Endothelial cell (in vitro differentiated cells): Measurements from ENCODE around the gene MARCO. TPM values are rescaled to one million over a fixed set of nuclear protein-coding genes. Genes with fewer than 3 reads are reported as not detected.

ENCODE experiments used
- DNase-seq: peaks from one replicate; pipeline ENCODE4 v3.0.0; 2021; ENCODE audit warnings: low spot score
- H3K27ac Mint-ChIP-seq: one replicate; pipeline ENCODE4 v1.8.0; 2021; ENCODE audit warnings: mixed read lengths, inconsistent platforms; ENCODE audit not compliant: unreplicated experiment
- H3K27me3 Mint-ChIP-seq: one replicate; pipeline ENCODE4 v1.8.0; 2021; ENCODE audit warnings: mild to moderate bottlenecking, moderate library complexity, mixed read lengths, inconsistent platforms; ENCODE audit not compliant: unreplicated experiment
- H3K36me3 Mint-ChIP-seq: one replicate; pipeline ENCODE4 v1.8.0; 2021; ENCODE audit warnings: mild to moderate bottlenecking, low read depth, mixed read lengths, inconsistent platforms; ENCODE audit not compliant: unreplicated experiment
- H3K4me1 Mint-ChIP-seq: one replicate; pipeline ENCODE4 v1.8.0; 2021; ENCODE audit warnings: mild to moderate bottlenecking, mixed read lengths, inconsistent platforms; ENCODE audit not compliant: unreplicated experiment
- H3K4me3 Mint-ChIP-seq: one replicate; pipeline ENCODE4 v1.8.0; 2021; ENCODE audit warnings: mild to moderate bottlenecking, mixed read lengths, inconsistent platforms; ENCODE audit not compliant: unreplicated experiment
- H3K9me3 Mint-ChIP-seq: one replicate; pipeline ENCODE4 v1.8.0; 2021; ENCODE audit warnings: mixed read lengths, inconsistent platforms; ENCODE audit not compliant: unreplicated experiment
- total RNA-seq: library from RNA; stranded (reverse); fragmentation: NEBNext Ultra II Directional; extraction: Animal tissue kit (Norgen Biotek cat#: 25700); gene quantifications from one replicate; pipeline ENCODE4 v1.2.1, GENCODE V29; 2021; ENCODE audit not compliant: unreplicated experiment
- TF ChIP-seq, protein P1 (sequence below): fragments of 200-600 bp; sonication (generic); IDR thresholded peaks from one replicate; pipeline ENCODE4 v1.5.0; 2021; ENCODE audit warnings: antibody characterized with exemption; ENCODE audit not compliant: unreplicated experiment

MARCO gene
- total RNA-seq, 1 donor from 2014 or later, result not detected

- Mint-ChIP-seq H3K27me3 (peaks cover 5% of the 10 kb centered on the region), H3K4me3 (no peak overlapping the region), H3K9me3 (no peaks in the 10 kb centered on the region), H3K4me1 (no peaks in the 10 kb centered on the region), H3K27ac (no peak overlapping the region), H3K36me3 (peaks cover 3% of the 10 kb centered on the region)
- no peak for DNase-seq
- TF ChIP-seq, protein P1, sequence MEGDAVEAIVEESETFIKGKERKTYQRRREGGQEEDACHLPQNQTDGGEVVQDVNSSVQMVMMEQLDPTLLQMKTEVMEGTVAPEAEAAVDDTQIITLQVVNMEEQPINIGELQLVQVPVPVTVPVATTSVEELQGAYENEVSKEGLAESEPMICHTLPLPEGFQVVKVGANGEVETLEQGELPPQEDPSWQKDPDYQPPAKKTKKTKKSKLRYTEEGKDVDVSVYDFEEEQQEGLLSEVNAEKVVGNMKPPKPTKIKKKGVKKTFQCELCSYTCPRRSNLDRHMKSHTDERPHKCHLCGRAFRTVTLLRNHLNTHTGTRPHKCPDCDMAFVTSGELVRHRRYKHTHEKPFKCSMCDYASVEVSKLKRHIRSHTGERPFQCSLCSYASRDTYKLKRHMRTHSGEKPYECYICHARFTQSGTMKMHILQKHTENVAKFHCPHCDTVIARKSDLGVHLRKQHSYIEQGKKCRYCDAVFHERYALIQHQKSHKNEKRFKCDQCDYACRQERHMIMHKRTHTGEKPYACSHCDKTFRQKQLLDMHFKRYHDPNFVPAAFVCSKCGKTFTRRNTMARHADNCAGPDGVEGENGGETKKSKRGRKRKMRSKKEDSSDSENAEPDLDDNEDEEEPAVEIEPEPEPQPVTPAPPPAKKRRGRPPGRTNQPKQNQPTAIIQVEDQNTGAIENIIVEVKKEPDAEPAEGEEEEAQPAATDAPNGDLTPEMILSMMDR, result no peak
Observed at GRCh38 chr2:119013671-119014070, 71.7 kb downstream of the MARCO start.

DNA sequence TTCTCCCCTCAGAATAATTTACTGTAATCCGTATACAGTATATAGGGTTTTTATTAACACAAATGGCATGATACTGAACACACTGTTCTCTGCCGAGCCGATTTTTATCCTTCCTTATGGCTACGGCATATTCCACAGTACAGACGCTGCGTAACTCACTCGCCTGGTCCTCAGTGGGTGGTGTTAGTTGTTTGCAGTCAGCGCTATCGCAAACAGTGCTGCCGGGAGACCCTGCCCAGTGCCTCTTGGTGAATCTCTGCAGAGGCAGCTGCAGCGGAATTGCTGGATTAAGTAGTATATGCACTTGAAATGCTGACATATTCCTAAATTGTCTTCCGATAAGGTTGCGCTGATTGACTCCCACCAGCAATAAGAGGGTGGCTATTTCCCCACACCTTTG is 73.9 kb downstream of the MARCO start:
- Mint-ChIP-seq H3K36me3 (no peaks in the 10 kb centered on the region), H3K27ac (no peak overlapping the region), H3K27me3 (no peaks in the 10 kb centered on the region), H3K4me1 (no peaks in the 10 kb centered on the region), H3K9me3 (no peaks in the 10 kb centered on the region), H3K4me3 (no peak overlapping the region)
- no peak for DNase-seq
- TF ChIP-seq, protein P1, result no peak

DNA sequence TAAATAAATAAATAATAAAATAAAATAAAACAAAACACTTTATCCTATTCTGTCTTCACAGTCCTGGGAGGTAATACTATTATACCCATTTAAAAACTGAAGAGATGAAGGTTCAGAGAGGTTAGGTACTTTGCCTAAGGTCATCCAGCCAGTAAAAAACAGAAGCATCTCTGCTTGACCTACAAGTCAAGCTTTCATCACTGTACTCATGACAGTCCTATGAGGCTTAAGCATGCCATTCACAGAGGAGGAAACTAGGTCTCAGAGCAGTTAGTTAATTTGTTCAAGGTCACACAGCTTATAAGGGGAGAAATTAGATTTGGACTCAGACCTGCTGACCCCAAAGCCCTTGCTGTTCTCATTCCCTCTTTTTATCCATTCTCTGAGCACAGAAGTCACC is 77.5 kb downstream of the MARCO start:
- TF ChIP-seq, protein P1, result no peak
- DNase-seq, result no peak
- no peak overlapping the region for H3K4me3 Mint-ChIP-seq
- no peak overlapping the region for H3K27ac Mint-ChIP-seq
- no peaks in the 10 kb centered on the region for H3K4me1 Mint-ChIP-seq
- peaks cover 3% of the 10 kb centered on the region for H3K27me3 Mint-ChIP-seq
- no peaks in the 10 kb centered on the region for H3K36me3 Mint-ChIP-seq
- no peaks in the 10 kb centered on the region for H3K9me3 Mint-ChIP-seq

DNA sequence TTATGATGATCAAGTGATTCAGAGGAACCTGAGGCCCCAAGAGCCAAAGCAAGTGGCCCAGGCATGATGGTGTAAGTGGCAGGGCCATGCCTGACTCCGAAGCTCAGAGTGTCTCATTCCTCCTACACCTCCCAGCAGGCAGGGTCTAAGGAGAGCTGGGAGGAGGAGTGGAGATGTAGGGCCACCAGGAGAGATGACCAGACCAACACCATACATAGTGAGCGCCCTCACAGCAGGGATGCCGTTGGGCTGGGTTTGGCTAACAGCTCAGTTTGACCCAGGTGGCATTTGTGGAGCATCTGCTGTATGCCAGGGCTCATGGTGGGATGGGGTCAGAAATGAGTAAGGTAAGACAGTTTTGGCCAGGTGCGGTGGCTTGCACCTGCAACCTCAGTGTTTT is 80.7 kb downstream of the MARCO start:
- Mint-ChIP-seq H3K4me3 (no peak overlapping the region), H3K36me3 (no peaks in the 10 kb centered on the region), H3K27me3 (peaks cover 6% of the 10 kb centered on the region), H3K4me1 (no peaks in the 10 kb centered on the region), H3K27ac (no peak overlapping the region), H3K9me3 (no peaks in the 10 kb centered on the region)
- TF ChIP-seq, protein P1, result no peak
- no peak for DNase-seq

DNA sequence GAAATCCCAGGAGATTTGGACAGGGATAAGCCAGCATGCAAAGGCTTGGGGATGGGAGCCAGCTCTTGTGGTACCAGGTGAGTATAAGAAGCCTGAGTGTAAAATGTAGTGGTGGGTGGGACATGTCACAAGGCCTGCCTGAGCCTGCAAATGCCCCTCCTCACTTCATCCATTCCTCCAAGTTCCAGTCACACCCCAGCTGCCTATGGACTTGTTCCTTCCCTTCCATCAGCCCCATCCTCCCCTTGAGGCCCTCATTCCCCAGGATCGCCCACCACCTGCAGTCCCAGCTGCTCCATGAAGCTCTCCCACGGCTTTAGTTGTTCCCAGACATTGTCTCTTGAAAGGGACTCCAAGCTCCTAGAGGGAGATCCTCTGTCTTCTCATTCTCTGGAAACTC is 81.5 kb downstream of the MARCO start:
- Mint-ChIP-seq H3K36me3 (no peaks in the 10 kb centered on the region), H3K4me3 (no peak overlapping the region), H3K4me1 (no peaks in the 10 kb centered on the region), H3K9me3 (no peaks in the 10 kb centered on the region), H3K27me3 (peaks cover 6% of the 10 kb centered on the region), H3K27ac (no peak overlapping the region)
- no peak for DNase-seq
- TF ChIP-seq, protein P1, result no peak
